Measurements from ENCODE around the gene MLH3.
"Not testable (repeated sequence)": the region's sequence is repeated elsewhere in the genome, so short reads cannot be mapped to it uniquely, and the experiment has no call there.

MLH3 gene

GRCh38 chr14:75025082-75025481, 26.2 kb downstream of the MLH3 start:
- no peak for DNase-seq (ENCODE audit: low read depth)

GRCh38 chr14:75023108-75023507, 28.2 kb downstream of the MLH3 start:
- DNase-seq (ENCODE audit: low read depth): no peak

GRCh38 chr14:75022655-75023054, 28.6 kb downstream of the MLH3 start:
- DNase-seq (ENCODE audit: low read depth): no peak

- no peak for DNase-seq (ENCODE audit: low read depth)
Measured at GRCh38 chr14:75018694-75019093, 32.6 kb downstream of the MLH3 start.

GRCh38 chr14:75016815-75017214, 34.5 kb downstream of the MLH3 start:
- DNase-seq (ENCODE audit: low read depth): no peak

- no peak for DNase-seq (ENCODE audit: low read depth)
Measured at GRCh38 chr14:75015496-75015895, 35.8 kb downstream of the MLH3 start.

GRCh38 chr14:75013290-75013689, 38.0 kb downstream of the MLH3 start:
- DNase-seq (ENCODE audit: low read depth): no peak

GRCh38 chr14:75011356-75011994, 39.8 kb downstream of the MLH3 start:
- DNase-seq (ENCODE audit: low read depth): no peak

- no peak for DNase-seq (ENCODE audit: low read depth)
Measured at GRCh38 chr14:75010472-75011093, 40.7 kb downstream of the MLH3 start.

GRCh38 chr14:75009176-75009575, 42.1 kb downstream of the MLH3 start:
- DNase-seq (ENCODE audit: low read depth): no peak

GRCh38 chr14:75005357-75005756, 45.9 kb downstream of the MLH3 start:
- no peak for DNase-seq (ENCODE audit: low read depth)

GRCh38 chr14:75003250-75004027, 47.8 kb downstream of the MLH3 start:
- no peak for DNase-seq (ENCODE audit: low read depth)

- DNase-seq (ENCODE audit: low read depth): peak; percentile 92
Measured at GRCh38 chr14:75002392-75003249, 48.6 kb downstream of the MLH3 start, which contains the start of gene EIF2B2. Gene EIF2B2 (plus strand): TSS chr14:75002921. CDS start chr14:75002991, 70 bp downstream.

- no peak for DNase-seq (ENCODE audit: low read depth)
Measured at GRCh38 chr14:75001899-75002298, 49.4 kb downstream of the MLH3 start.

- no peak for DNase-seq (ENCODE audit: low read depth)
Measured at GRCh38 chr14:75001261-75001660, 50.0 kb downstream of the MLH3 start.

- DNase-seq (ENCODE audit: low read depth): not testable (repeated sequence)
Measured at GRCh38 chr14:74995781-74996180, 55.5 kb downstream of the MLH3 start.

GRCh38 chr14:74994182-74994581, 57.1 kb downstream of the MLH3 start:
- not testable (repeated sequence) for DNase-seq (ENCODE audit: low read depth)

- no peak for DNase-seq (ENCODE audit: low read depth)
Measured at GRCh38 chr14:74988993-74989392, 62.3 kb downstream of the MLH3 start.

- DNase-seq (ENCODE audit: low read depth): no peak
Measured at GRCh38 chr14:74988131-74988530, 63.1 kb downstream of the MLH3 start.

GRCh38 chr14:74985806-74986205, 65.5 kb downstream of the MLH3 start:
- no peak for DNase-seq (ENCODE audit: low read depth)

- DNase-seq (ENCODE audit: low read depth): no peak
Measured at GRCh38 chr14:74985028-74985310, 66.3 kb downstream of the MLH3 start.

GRCh38 chr14:74984236-74985027, 66.8 kb downstream of the MLH3 start:
- DNase-seq (ENCODE audit: low read depth): no peak
